Measurements from ENCODE around the gene LIMK1.

- no peak for TF ChIP-seq POLR2A (IDR thresholded peaks at IDR 0.05; ENCODE audit: extremely low read depth, insufficient read length)
- TF ChIP-seq, protein P1, sequence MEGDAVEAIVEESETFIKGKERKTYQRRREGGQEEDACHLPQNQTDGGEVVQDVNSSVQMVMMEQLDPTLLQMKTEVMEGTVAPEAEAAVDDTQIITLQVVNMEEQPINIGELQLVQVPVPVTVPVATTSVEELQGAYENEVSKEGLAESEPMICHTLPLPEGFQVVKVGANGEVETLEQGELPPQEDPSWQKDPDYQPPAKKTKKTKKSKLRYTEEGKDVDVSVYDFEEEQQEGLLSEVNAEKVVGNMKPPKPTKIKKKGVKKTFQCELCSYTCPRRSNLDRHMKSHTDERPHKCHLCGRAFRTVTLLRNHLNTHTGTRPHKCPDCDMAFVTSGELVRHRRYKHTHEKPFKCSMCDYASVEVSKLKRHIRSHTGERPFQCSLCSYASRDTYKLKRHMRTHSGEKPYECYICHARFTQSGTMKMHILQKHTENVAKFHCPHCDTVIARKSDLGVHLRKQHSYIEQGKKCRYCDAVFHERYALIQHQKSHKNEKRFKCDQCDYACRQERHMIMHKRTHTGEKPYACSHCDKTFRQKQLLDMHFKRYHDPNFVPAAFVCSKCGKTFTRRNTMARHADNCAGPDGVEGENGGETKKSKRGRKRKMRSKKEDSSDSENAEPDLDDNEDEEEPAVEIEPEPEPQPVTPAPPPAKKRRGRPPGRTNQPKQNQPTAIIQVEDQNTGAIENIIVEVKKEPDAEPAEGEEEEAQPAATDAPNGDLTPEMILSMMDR (IDR thresholded peaks at IDR 0.05; ENCODE audit: low read depth, low read length): no peak
Observed at GRCh38 chr7:74057987-74058386, 25.6 kb upstream of the LIMK1 start.

Measured in NB4 (cell line).